HCT116 (cell line): ENCODE data around the gene ZNF512. TPM values are rescaled to one million over a fixed set of nuclear protein-coding genes. Genes with fewer than 3 reads are reported as not detected.

Source experiments
- ATAC-seq: fragments of 200-7000 bp; cut with Tn5 transposase; 2 replicates; pipeline ENCODE4 v1.9.1; 2020; ENCODE audit warnings: mild to moderate bottlenecking, moderate library complexity
- BruUV-seq: library from RNA; stranded (reverse); fragments of 400-500 nt; replicated peaks from 2 replicates; lab custom pipeline; 2021; lab: Mats Ljungman, UMichigan
- CTCF ChIA-PET: fragments of 300-600 bp; sonication (Branson Sonifier 250); formaldehyde crosslinking; loops from one replicate; lab custom pipeline; 2021; ENCODE audit warnings: antibody characterized with exemption; lab: Charles Lee
- POLR2A ChIA-PET: fragments of 300-600, 350-600 bp; sonication (Branson Sonifier 250); formaldehyde crosslinking; loops from one replicate; lab custom pipeline; 2021; ENCODE audit warnings: antibody characterized with exemption; lab: Charles Lee
- RAD21 ChIA-PET, 2 experiments: fragments of 300-600 bp; sonication (Branson Sonifier 250); formaldehyde crosslinking; loops; one replicate each; lab custom pipeline; 2023; ENCODE audit warnings: low total read pairs in 2 of 2; ENCODE audit not compliant: uncharacterized antibody in 2 of 2, unreplicated experiment in 2 of 2, low non-redundant PET in 1 of 2; lab: Charles Lee
- DNase-seq: peaks from one replicate; pipeline ENCODE4 v3.0.0-alpha.2; 2010; ENCODE audit warnings: low read depth, low spot score
- H2AFZ ChIP-seq: fragments of 200-600 bp; shearing (Covaris generic), sonication (generic); 2 replicates; pipeline ENCODE4 v1.6.1; 2017; ENCODE audit warnings: low read depth, mixed run types, mixed read lengths, antibody characterized with exemption, low read length; ENCODE audit not compliant: poor library complexity, severe bottlenecking
- H3K27ac ChIP-seq: 2 replicates; pipeline ENCODE4 v1.5.1; 2012; ENCODE audit warnings: low read depth, low read length
- H3K27me3 ChIP-seq: fragments of 200-600 bp; sonication (generic); 2 replicates; pipeline ENCODE4 v1.6.1; 2016; ENCODE audit warnings: mixed run types, low read length, mixed read lengths; ENCODE audit not compliant: insufficient read depth
- H3K36me3 ChIP-seq, 2 experiments: fragments of 200-500 bp in 1 of 2; fragments of 200-600 bp in 1 of 2; sonication (Bioruptor generic) in 1 of 2; sonication (generic) in 1 of 2; 2 replicates each; pipeline versions ENCODE4 v1.5.1 to v1.6.1; 2014 to 2016; ENCODE audit warnings: low read length in 2 of 2, inconsistent platforms in 1 of 2, mixed read lengths in 1 of 2, mixed run types in 1 of 2; ENCODE audit not compliant: insufficient read depth in 2 of 2, control insufficient read depth in 1 of 2
- H3K4me1 ChIP-seq, 2 experiments: fragments of 200-600 bp in 1 of 2; sonication (generic) in 1 of 2; 2 replicates each; pipeline versions ENCODE4 v1.5.1 to v1.6.1; 2012 to 2017; ENCODE audit warnings: low read length in 2 of 2, inconsistent platforms in 1 of 2, mild to moderate bottlenecking in 1 of 2, mixed read lengths in 1 of 2, mixed run types in 1 of 2, moderate library complexity in 1 of 2; ENCODE audit not compliant: insufficient read depth in 2 of 2, control insufficient read depth in 1 of 2
- H3K4me2 ChIP-seq: fragments of 200-600 bp; sonication (generic); 2 replicates; pipeline ENCODE4 v1.6.1; 2017; ENCODE audit warnings: mixed run types, low read length, mixed read lengths
- H3K4me3 ChIP-seq, 2 experiments: fragments of 200-600 bp in 1 of 2; sonication (generic) in 1 of 2; replicated peaks in 1 of 2; 2 replicates each; pipeline ENCODE4 v1.5.1; 2011 to 2016; ENCODE audit warnings: low read length in 2 of 2, control low read depth in 1 of 2, low read depth in 1 of 2, mild to moderate bottlenecking in 1 of 2, mixed read lengths in 1 of 2, mixed run types in 1 of 2
- H3K79me2 ChIP-seq: fragments of 200-600 bp; sonication (generic); 2 replicates; pipeline ENCODE4 v1.6.1; 2017; ENCODE audit warnings: mild to moderate bottlenecking, mixed run types, low read length, moderate library complexity, mixed read lengths; ENCODE audit not compliant: insufficient read depth
- H3K9ac ChIP-seq: fragments of 200-600 bp; sonication (generic); 2 replicates; pipeline ENCODE4 v1.6.1; 2016; ENCODE audit warnings: low read length, mixed read lengths
- H3K9me2 ChIP-seq: fragments of 200-600 bp; sonication (generic), shearing (Covaris generic); 2 replicates; pipeline ENCODE4 v1.6.1; 2017; ENCODE audit warnings: mixed run types, mild to moderate bottlenecking, moderate library complexity; ENCODE audit not compliant: insufficient read depth
- H3K9me3 ChIP-seq, 2 experiments: fragments of 200-500 bp in 1 of 2; fragments of 200-600 bp in 1 of 2; sonication (Bioruptor generic) in 1 of 2; sonication (generic) in 1 of 2; 2 replicates each; pipeline ENCODE4 v1.6.1; 2014 to 2017; ENCODE audit warnings: low read length in 2 of 2, mixed read lengths in 2 of 2, inconsistent platforms in 1 of 2, low read depth in 1 of 2, mild to moderate bottlenecking in 1 of 2, mixed run types in 1 of 2, moderate library complexity in 1 of 2; ENCODE audit not compliant: control insufficient read depth in 1 of 2, insufficient read depth in 1 of 2
- H4K20me1 ChIP-seq: fragments of 200-600 bp; sonication (generic), shearing (Covaris generic); 2 replicates; pipeline ENCODE4 v1.6.1; 2017; ENCODE audit warnings: mixed run types, mild to moderate bottlenecking, moderate library complexity; ENCODE audit not compliant: insufficient read depth
- CEBPB ChIP-seq: IDR thresholded peaks from 2 replicates; pipeline ENCODE4 v1.6.1; 2012; ENCODE audit warnings: low read depth
- CTCF ChIP-seq, 3 experiments: fragments of 200-600 bp in 1 of 3; sonication (generic) in 1 of 3; IDR thresholded peaks in 2 of 3; conservative IDR thresholded peaks in 1 of 3; 2 replicates each; pipeline ENCODE4 v1.5.1; 2012 to 2017; ENCODE audit warnings: low read depth in 2 of 3, low read length in 2 of 3, antibody characterized with exemption in 1 of 3, borderline replicate concordance in 1 of 3, control low read depth in 1 of 3, mild to moderate bottlenecking in 1 of 3, mixed read lengths in 1 of 3, mixed run types in 1 of 3, moderate library complexity in 1 of 3; ENCODE audit not compliant: insufficient read depth in 1 of 3
- EGR1 ChIP-seq: IDR thresholded peaks from 2 replicates; pipeline ENCODE4 v1.6.1; 2012; ENCODE audit warnings: low read depth
- ELF1 ChIP-seq: IDR thresholded peaks from 2 replicates; pipeline ENCODE4 v1.6.1; 2012; ENCODE audit warnings: low read depth, borderline replicate concordance
- EZH2 ChIP-seq: fragments of 200-600 bp; sonication (generic); IDR thresholded peaks from 2 replicates; pipeline ENCODE4 v1.6.1; 2017; ENCODE audit warnings: antibody characterized with exemption, mixed run types
- FOSL1 ChIP-seq: IDR thresholded peaks from 2 replicates; pipeline ENCODE4 v1.6.1; 2012; ENCODE audit warnings: low read depth
- JUND ChIP-seq: IDR thresholded peaks from 2 replicates; pipeline ENCODE4 v1.6.1; 2012
- POLR2A ChIP-seq: IDR thresholded peaks from 2 replicates; pipeline ENCODE4 v1.7.0; 2011; ENCODE audit warnings: borderline replicate concordance; ENCODE audit not compliant: insufficient read depth, insufficient read length; ENCODE audit errors: extremely low read depth
- SP1 ChIP-seq: IDR thresholded peaks from 2 replicates; pipeline ENCODE4 v1.6.1; 2012; ENCODE audit warnings: low read depth
- SRF ChIP-seq: IDR thresholded peaks from 2 replicates; pipeline ENCODE4 v1.6.1; 2012; ENCODE audit warnings: low read depth
- TCF7L2 ChIP-seq: IDR thresholded peaks from 2 replicates; pipeline ENCODE4 v1.7.0; 2011; ENCODE audit warnings: borderline replicate concordance, inconsistent platforms; ENCODE audit not compliant: insufficient read depth, insufficient read length; ENCODE audit errors: extremely low read depth
- YY1 ChIP-seq: IDR thresholded peaks from 2 replicates; pipeline ENCODE4 v1.6.1; 2011; ENCODE audit warnings: low read length, low read depth, moderate library complexity, mild to moderate bottlenecking; ENCODE audit not compliant: insufficient replicate concordance; ENCODE audit errors: extremely low read depth
- ZBTB33 ChIP-seq: IDR thresholded peaks from 2 replicates; pipeline ENCODE4 v1.6.1; 2011; ENCODE audit warnings: mild to moderate bottlenecking, low read length, moderate library complexity; ENCODE audit not compliant: insufficient replicate concordance; ENCODE audit errors: extremely low read depth
- ZFX ChIP-seq: fragments of 450-650 bp; IDR thresholded peaks from 2 replicates; pipeline ENCODE4 v1.6.1; 2017
- ZNF274 ChIP-seq: fragments of 200-500 bp; sonication (Bioruptor generic); IDR thresholded peaks from 2 replicates; pipeline ENCODE4 v1.6.1; 2014; ENCODE audit warnings: mild to moderate bottlenecking, low read depth, low read length, inconsistent platforms
- intact Hi-C: fragments of 100-400 bp; cut with micrococcal nuclease; formaldehyde crosslinking; loops from 2 replicates; pipeline ENCODE4 v1.10.0; 2022
- total RNA-seq: library from RNA; stranded (reverse); gene quantifications from one replicate; pipeline ENCODE4 v1.2.1, GENCODE V29; 2021; ENCODE audit not compliant: unreplicated experiment
- TF ChIP-seq, protein P1 (sequence below): IDR thresholded peaks from 2 replicates; pipeline ENCODE4 v1.6.1; 2012
- TF ChIP-seq, protein P2 (sequence below): IDR thresholded peaks from 2 replicates; pipeline ENCODE4 v1.6.1; 2012

ZNF512 gene
- total RNA-seq, 1 experiment from 2014 or later: 33.0 TPM

DNA sequence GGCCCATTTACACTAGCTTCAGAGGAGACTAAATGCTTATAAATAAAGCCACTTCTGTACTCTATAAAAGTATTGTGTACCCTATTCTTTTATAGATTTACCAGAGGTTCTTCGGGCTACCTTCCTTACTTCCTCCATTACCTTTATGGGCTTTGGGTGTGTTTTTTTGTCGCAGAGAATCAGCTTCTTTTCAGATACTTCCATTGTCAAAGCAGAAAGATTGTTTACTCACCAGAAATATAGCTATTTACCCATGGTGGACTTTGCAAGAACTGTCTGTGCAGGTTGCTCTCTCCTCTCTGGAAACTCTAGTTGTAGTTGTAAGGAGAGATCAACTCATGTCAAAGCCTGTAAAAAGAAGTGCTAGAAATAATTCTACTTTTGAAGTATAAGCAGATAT is 31.1 kb downstream of the ZNF512 start:
- ATAC-seq (no peak), DNase-seq (no peak)
- intact Hi-C loops: no loop called here
- ChIA-PET CTCF (no interaction called here), RAD21 (no interaction called here), POLR2A (no interaction called here)
- Histone ChIP-seq H2AFZ (no peak overlapping the region), H4K20me1 (0 out of 2 replicates have a peak, but pooled peaks cover 6% of the 10 kb centered on the region), H3K79me2 (peaks cover 24% of the 10 kb centered on the region), H3K9me3 (no peaks in the 10 kb centered on the region), H3K9ac (no peak overlapping the region), H3K4me3 (no peak overlapping the region), H3K27me3 (no peaks in the 10 kb centered on the region), H3K36me3 (peaks cover 35 to 40% of the 10 kb centered on the region in 2 experiments; a peak in 3 of 4 replicates), H3K4me1 (no peaks in the 10 kb centered on the region), H3K9me2 (no peaks in the 10 kb centered on the region), H3K4me2 (no peak overlapping the region)
- no TSS peak for BruUV-seq
- TF ChIP-seq SP1 (no peak), TCF7L2 (no peak), SRF (no peak), JUND (no peak), ZNF274 (no peak), ELF1 (no peak), YY1 (no peak), FOSL1 (no peak)
- TF ChIP-seq, protein P1, sequence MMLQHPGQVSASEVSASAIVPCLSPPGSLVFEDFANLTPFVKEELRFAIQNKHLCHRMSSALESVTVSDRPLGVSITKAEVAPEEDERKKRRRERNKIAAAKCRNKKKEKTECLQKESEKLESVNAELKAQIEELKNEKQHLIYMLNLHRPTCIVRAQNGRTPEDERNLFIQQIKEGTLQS: no peak
- TF ChIP-seq, protein P2, sequence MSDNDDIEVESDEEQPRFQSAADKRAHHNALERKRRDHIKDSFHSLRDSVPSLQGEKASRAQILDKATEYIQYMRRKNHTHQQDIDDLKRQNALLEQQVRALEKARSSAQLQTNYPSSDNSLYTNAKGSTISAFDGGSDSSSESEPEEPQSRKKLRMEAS: no peak
- TF ChIP-seq, all 23 proteins: peak for 0
- no peak overlapping the region for H3K27ac ChIP-seq

- RAD21 ChIA-PET: no interaction called here
- POLR2A ChIA-PET: no interaction called here
- BruUV-seq: no TSS peak
Measured at GRCh38 chr2:27615316-27615715, 32.5 kb downstream of the ZNF512 start.

More at GRCh38 chr2:27615316-27615715, 32.5 kb downstream of the ZNF512 start:
- Histone ChIP-seq H3K9me3 (no peaks in the 10 kb centered on the region), H3K9ac (no peak overlapping the region), H3K4me1 (no peaks in the 10 kb centered on the region), H2AFZ (no peak overlapping the region), H3K79me2 (peaks cover 24% of the 10 kb centered on the region), H3K4me3 (no peak overlapping the region), H3K27ac (no peak overlapping the region), H3K4me2 (no peak overlapping the region), H3K9me2 (no peaks in the 10 kb centered on the region), H3K36me3 (peaks cover 36 to 50% of the 10 kb centered on the region in 2 experiments; a peak in 3 of 4 replicates), H4K20me1 (0 out of 2 replicates have a peak, but pooled peaks cover 6% of the 10 kb centered on the region), H3K27me3 (no peaks in the 10 kb centered on the region)
- no peak for DNase-seq
- no peak for ATAC-seq
- CTCF ChIA-PET: no interaction called here
- TF ChIP-seq ZFX (no peak), SRF (no peak), EGR1 (no peak), ZBTB33 (no peak), ELF1 (no peak), YY1 (no peak), FOSL1 (no peak), POLR2A (no peak), EZH2 (no peak), CEBPB (no peak), CTCF (IDR thresholded peaks at IDR 0.05 in 2 of 3, conservative IDR thresholded peaks at IDR 0.05 in 1 of 3; ENCODE audit: borderline replicate concordance in 1 of 3, insufficient read depth in 1 of 3, low read depth in 2 of 3, low read length in 2 of 3) (no peak)
- intact Hi-C loops: no loop called here
